Non-pigmented ciliary epithelial cell (primary cell): ENCODE measurements around the gene DRD5.

Experiments used
- DNase-seq: peaks from one replicate; pipeline ENCODE4 v3.0.0-alpha.2; 2010; ENCODE audit warnings: low read depth

DRD5 gene

GRCh38 chr4:9816285-9816684, 34.9 kb downstream of the DRD5 start:
- DNase-seq, result no peak

- no peak for DNase-seq
These were observed 38.9 kb downstream of the DRD5 start for GRCh38 chr4:9820343-9820742.

GRCh38 chr4:9825049-9825448, 43.6 kb downstream of the DRD5 start:
- DNase-seq, result no peak

- DNase-seq, result no peak
These were observed 45.1 kb downstream of the DRD5 start for GRCh38 chr4:9826551-9826950.

- DNase-seq, result no peak
These were observed 51.2 kb downstream of the DRD5 start for GRCh38 chr4:9832640-9833039.

GRCh38 chr4:9833421-9833820, 52.0 kb downstream of the DRD5 start:
- no peak for DNase-seq
